ENCODE measurements around the gene SLC25A5.

SLC25A5 gene

DNA sequence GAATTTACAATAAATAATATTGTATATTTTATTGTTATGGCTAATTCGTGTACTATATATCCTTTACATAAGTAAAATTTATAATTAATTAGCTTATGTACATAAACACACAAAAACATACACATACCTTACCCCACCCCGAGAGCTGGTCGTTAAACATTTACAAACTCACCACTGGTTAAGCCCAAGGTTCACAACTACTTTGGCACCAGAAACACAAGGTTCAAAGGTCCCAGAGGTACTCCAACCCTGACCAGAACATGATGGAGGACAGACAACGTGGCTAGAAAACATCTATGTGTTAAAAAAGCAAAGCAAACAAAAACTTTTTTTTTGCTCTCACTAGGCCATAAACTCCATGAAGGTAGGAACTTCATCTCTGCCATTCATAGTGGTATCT lies 37.7 kb downstream of the SLC25A5 start:
- peak; percentile 61 for FAIRE-seq

DNA sequence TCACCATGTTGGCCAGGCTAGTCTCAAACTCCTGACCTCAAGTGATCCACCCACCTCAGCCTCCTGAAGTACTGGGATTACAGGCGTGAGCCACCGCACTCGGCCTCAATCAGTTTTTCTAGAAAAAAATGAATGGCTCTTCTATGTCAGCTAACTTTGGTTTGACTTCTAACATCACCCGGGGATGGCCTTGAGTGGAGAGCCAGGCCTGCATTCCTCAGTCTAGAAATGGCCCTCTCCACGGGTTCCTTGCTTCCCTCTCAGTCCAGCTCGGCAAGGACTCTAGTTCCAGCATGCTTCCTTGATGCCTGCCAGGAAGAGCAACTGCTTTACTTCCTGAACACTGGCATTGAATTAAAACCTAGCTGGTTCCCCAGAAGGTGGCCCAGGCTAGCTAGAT lies 39.0 kb downstream of the SLC25A5 start:
- FAIRE-seq = no peak

DNA sequence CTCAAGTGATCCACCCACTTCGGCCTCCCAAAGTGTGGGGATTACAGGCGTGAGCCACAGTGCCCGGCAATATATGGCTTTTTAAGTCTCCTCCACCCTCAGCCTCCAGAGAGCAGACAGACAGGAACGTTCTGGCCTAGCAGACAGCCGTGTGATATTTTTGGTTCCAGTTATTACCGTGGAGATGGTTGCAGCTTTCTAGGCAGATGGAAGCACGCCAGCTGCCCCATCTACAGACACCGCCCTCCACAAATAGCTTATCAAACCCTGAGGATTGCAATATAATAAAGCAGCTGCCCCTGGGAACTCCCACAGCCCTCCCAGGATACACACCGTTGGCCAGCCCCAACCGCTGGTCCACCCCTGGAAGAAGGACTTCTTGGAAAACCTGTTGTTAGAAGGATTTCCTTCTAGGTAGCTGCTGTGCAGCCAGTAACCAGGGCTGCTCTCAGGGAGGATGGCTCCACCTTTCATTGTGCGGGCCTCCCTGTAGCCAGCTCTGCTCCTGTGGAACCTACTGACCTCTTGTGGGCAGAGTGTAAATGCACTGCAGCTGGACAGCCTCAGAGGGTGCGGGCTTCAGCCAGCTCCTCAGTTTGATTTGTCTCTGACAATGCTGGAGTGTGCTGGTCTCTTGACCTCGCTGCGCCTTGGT lies 44.0 kb downstream of the SLC25A5 start:
- FAIRE-seq = peak; percentile 85

DNA sequence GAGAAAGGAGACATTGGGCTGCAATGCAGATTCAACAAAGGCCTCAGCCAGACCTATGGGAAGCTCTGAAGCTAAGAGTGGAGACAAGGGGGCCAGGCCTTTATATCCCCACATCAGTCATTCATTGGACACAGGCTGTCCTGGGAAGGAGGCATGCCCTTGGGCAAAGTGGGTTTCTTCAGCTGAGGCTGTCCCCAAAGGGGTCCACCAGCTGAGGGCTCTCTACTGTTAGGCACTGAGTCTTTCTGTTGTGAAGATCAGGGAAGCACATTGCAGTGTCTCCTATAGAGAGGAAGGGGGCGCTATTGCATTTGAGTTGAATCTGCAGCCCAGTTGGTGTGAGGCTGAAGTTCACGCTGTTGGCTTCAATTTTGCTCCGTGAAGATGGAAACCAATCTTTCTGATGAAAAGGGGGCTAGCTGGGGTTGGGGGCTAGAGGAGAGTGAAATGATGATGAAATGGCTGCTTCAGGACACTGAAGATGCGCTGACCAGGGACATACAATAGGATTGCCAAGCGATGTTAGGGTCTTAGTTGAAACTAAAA lies 48.0 kb downstream of the SLC25A5 start:
- no peak for FAIRE-seq

DNA sequence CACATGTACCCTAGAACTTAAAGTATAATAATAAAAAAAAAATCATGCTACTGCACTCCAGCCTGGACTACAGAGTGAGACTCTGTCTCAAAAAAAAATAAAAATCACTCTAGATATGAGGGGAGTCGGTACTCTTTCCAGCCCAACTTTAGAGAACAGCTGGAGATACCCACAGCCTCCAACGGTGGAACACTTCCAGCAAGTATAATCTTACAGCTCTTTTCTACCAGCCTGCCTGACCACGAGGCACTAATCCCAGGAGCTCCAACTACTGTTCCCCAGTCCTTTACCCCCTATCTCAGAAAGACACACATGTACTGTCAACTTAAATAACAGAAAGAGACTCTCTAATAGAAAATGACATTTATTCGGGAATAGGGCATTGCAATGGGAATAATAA lies 50.1 kb downstream of the SLC25A5 start:
- no peak for FAIRE-seq

All from colon (tissue), 2 donors.